Activated CD4-positive, alpha-beta T cell treated with anti-CD3 and anti-CD28 coated beads, Interleukin-2, Interleukin-6, amounts not matched to agents 100 ng/mL and 50 ng/mL, durations not matched to agents 16 hours and 8 hours (primary cell): ENCODE results near the gene DNAJC16.

Source experiments
- DNase-seq: peaks from one replicate; pipeline ENCODE4 v3.0.0-alpha.2; 2020

DNAJC16 gene

GRCh38 chr1:15624133-15624714 is 97.6 kb downstream of the DNAJC16 start:
- DNase-seq, result no peak

- no peak for DNase-seq
These were observed 98.6 kb downstream of the DNAJC16 start for GRCh38 chr1:15625056-15625917.
